ENCODE results near the gene KITLG. TPM values are rescaled to one million over a fixed set of nuclear protein-coding genes. Genes with fewer than 3 reads are reported as not detected.
A peak's percentile ranks its signal among the peaks of the same experiment; 100 is the strongest.

Gene KITLG
- total RNA-seq, 4 donors from 2014 or later, result 10.5 to 44.6 (median 29.1) TPM

DNA sequence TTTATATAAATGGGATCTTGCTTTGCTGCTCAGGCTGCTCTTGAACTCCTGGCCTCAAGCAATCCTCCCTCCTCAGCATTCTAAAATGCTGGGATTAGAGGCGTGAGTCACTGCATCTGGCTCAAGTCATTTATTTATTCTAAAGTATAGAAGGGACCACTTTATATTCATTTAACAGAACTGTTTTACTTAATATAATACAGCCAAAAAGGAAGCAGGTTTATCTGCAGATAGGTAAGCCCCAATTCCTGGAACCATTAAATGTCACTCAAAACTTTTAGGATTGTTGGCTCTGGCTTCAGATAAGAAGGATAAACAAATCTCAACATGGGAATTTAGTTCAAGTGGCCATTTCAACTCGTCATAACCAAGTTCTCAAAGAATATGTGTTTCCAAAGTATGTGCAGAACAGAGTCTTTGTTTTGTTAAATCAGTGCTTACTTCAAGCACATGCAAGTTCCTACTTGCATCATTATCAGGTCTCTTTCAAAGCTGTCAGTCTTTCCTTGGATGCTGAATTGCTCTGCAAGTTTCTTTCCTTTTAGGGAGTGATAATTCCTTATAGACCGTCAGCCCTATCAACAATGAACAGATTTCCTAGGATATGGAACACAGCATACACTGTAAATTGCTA lies 60.4 kb downstream of the KITLG start:
- TF ChIP-seq, protein P1, sequence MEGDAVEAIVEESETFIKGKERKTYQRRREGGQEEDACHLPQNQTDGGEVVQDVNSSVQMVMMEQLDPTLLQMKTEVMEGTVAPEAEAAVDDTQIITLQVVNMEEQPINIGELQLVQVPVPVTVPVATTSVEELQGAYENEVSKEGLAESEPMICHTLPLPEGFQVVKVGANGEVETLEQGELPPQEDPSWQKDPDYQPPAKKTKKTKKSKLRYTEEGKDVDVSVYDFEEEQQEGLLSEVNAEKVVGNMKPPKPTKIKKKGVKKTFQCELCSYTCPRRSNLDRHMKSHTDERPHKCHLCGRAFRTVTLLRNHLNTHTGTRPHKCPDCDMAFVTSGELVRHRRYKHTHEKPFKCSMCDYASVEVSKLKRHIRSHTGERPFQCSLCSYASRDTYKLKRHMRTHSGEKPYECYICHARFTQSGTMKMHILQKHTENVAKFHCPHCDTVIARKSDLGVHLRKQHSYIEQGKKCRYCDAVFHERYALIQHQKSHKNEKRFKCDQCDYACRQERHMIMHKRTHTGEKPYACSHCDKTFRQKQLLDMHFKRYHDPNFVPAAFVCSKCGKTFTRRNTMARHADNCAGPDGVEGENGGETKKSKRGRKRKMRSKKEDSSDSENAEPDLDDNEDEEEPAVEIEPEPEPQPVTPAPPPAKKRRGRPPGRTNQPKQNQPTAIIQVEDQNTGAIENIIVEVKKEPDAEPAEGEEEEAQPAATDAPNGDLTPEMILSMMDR (IDR thresholded peaks at IDR 0.05), result no peak
- TF ChIP-seq POLR2AphosphoS5 (IDR thresholded peaks at IDR 0.05), result peak in 1 of 3 donors; percentile 25
- TF ChIP-seq POLR2A (IDR thresholded peaks at IDR 0.05), result no peak
- H3K27ac ChIP-seq, result peak overlapping the region in 3 of 4 donors; percentile 7 to 54 (median 10)
- WGBS, 2 donors (ENCODE audit: low coverage in 1 of 2), result 41 to 48% methylated on average over 3 of the region's 3 CpGs
- H3K4me1 ChIP-seq, result peaks cover 0 to 17% (median 5%) of the 10 kb centered on the region in 4 donors
- no peak overlapping the region for H3K4me3 ChIP-seq
- intact Hi-C loops (cut with DNase I; ENCODE audit: low total_unique reads), result no loop called here
- H3K9me3 ChIP-seq, result no peaks in the 10 kb centered on the region
- H3K36me3 ChIP-seq, result peaks cover 0 to 10% (median 0%) of the 10 kb centered on the region in 4 donors
- H3K27me3 ChIP-seq, result no peaks in the 10 kb centered on the region
- in situ Hi-C loops (cut with MboI; ENCODE audit: low pct_ligation_motif_present in 1 of 4, low pct_unique_long_range_greater_than_20kb in 1 of 4, low sequenced_read_pairs in 3 of 4), result no loop called here
- DNase-seq, result no peak

DNA sequence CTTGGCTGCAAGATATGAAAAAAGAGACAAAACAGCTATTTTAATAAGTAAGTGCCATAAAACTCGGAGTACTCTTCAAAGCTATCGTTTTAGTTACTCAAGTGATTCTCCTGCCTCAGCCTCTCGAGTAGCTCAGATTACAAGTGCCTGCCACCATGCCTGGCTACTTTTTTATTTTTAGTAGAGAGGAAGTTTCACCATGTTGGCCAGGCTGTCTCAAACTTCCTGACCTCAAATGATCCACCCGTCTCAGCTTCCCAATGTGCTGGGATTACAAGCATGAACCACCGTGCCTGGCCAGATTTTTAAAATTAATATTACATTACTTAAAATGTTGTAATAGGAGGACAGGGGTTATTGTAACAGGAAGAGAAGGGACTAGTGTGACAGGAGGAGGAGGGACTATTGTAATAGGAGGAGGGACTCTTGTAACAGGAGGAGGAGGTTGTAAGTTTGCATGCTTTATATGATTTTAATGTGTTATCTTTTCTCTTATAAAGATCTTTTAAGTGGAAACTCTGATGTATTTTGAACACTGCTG lies 61.3 kb downstream of the KITLG start:
- no peak for DNase-seq
- Histone ChIP-seq H3K27ac (peak overlapping the region in 1 of 4 donors; percentile 54), H3K4me1 (peaks cover 0 to 17% (median 5%) of the 10 kb centered on the region in 4 donors), H3K4me3 (no peak overlapping the region), H3K9me3 (no peaks in the 10 kb centered on the region), H3K27me3 (no peaks in the 10 kb centered on the region), H3K36me3 (peaks cover 0 to 10% (median 0%) of the 10 kb centered on the region in 4 donors)
- 80 to 84% methylated on average over 5 of the region's 5 CpGs for WGBS, 2 donors (ENCODE audit: low coverage in 1 of 2)
- TF ChIP-seq POLR2A (IDR thresholded peaks at IDR 0.05), result no peak
- TF ChIP-seq EP300 (IDR thresholded peaks at IDR 0.05; ENCODE audit: low read depth), result no peak
- TF ChIP-seq, protein P1 (IDR thresholded peaks at IDR 0.05), result no peak
- TF ChIP-seq POLR2AphosphoS5 (IDR thresholded peaks at IDR 0.05), result no peak
- intact Hi-C loops (cut with DNase I; ENCODE audit: low total_unique reads) (no loop called here), in situ Hi-C loops (cut with MboI; ENCODE audit: low pct_ligation_motif_present in 1 of 4, low pct_unique_long_range_greater_than_20kb in 1 of 4, low sequenced_read_pairs in 3 of 4) (no loop called here)

DNA sequence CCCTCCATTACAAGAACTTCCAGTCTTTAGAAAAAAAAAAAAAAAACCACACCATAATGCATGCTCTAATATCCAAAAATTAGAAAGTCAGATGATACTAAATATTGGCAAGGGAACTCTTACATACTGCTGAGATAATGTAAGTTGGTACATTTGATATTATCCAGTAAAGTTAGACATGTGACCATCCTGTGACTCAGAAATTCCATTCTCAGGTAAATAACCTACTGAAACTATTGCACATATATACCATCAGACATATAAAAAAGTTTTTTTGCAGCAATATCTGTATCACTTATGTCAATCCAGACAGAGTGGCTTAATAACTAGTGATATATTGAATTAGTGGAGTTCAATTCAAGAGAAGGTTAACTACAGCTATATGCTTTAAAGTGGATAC lies 63.5 kb downstream of the KITLG start:
- Histone ChIP-seq H3K36me3 (peaks cover 0 to 10% (median 0%) of the 10 kb centered on the region in 4 donors), H3K4me3 (no peak overlapping the region), H3K4me1 (peaks cover 0 to 17% (median 5%) of the 10 kb centered on the region in 4 donors), H3K27ac (no peak overlapping the region), H3K9me3 (no peaks in the 10 kb centered on the region), H3K27me3 (no peaks in the 10 kb centered on the region)
- in situ Hi-C loops (cut with MboI; ENCODE audit: low pct_ligation_motif_present in 1 of 4, low pct_unique_long_range_greater_than_20kb in 1 of 4, low sequenced_read_pairs in 3 of 4), result no loop called here
- DNase-seq, result no peak
- intact Hi-C loops (cut with DNase I; ENCODE audit: low total_unique reads), result no loop called here
- TF ChIP-seq EP300 (IDR thresholded peaks at IDR 0.05; ENCODE audit: low read depth) (no peak), POLR2AphosphoS5 (IDR thresholded peaks at IDR 0.05) (no peak), POLR2A (IDR thresholded peaks at IDR 0.05) (no peak)
- TF ChIP-seq, protein P1 (IDR thresholded peaks at IDR 0.05), result no peak

DNA sequence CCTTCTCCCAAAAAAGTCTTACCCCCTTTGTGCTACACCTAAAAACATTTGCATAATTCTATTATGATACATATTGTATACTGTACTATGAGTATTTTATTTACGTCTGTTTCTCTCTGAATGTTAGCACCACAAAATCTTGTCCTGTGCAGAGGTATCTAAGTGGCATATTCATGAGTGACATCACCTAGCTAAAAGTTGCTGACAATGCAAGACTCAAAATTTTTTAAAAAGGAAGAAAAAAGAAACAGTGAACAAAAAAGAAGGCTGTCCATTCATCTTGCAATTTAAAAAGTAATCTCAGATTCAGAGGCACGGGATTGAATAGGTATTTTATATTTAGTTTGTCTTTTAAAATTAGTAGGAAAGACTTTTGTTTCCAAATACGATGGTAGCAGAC lies 69.4 kb downstream of the KITLG start:
- H3K9me3 ChIP-seq, result no peaks in the 10 kb centered on the region
- 94 to 100% methylated on average over 3 of the region's 3 CpGs for WGBS, 2 donors (ENCODE audit: low coverage in 1 of 2)
- H3K4me1 ChIP-seq, result no peaks in the 10 kb centered on the region
- no peak for DNase-seq
- no peak overlapping the region for H3K4me3 ChIP-seq
- TF ChIP-seq, protein P1 (IDR thresholded peaks at IDR 0.05), result no peak
- TF ChIP-seq EP300 (IDR thresholded peaks at IDR 0.05; ENCODE audit: low read depth), result no peak
- TF ChIP-seq POLR2A (IDR thresholded peaks at IDR 0.05), result no peak
- no peak for TF ChIP-seq POLR2AphosphoS5 (IDR thresholded peaks at IDR 0.05)
- H3K36me3 ChIP-seq, result peaks cover 0 to 4% (median 2%) of the 10 kb centered on the region in 4 donors
- H3K27ac ChIP-seq, result no peak overlapping the region
- intact Hi-C loops (cut with DNase I; ENCODE audit: low total_unique reads), result no loop called here
- in situ Hi-C loops (cut with MboI; ENCODE audit: low pct_ligation_motif_present in 1 of 4, low pct_unique_long_range_greater_than_20kb in 1 of 4, low sequenced_read_pairs in 3 of 4), result no loop called here
- no peaks in the 10 kb centered on the region for H3K27me3 ChIP-seq
